WTC11 (cell line): ENCODE results near the gene KRTAP10-3. TPM values are rescaled to one million over a fixed set of nuclear protein-coding genes. Genes with fewer than 3 reads are reported as not detected.

Experiments
- ATAC-seq: fragments of 200-7000 bp; cut with Tn5 transposase; 2 replicates; pipeline ENCODE4 v1.10.0; 2021; ENCODE audit warnings: mild to moderate bottlenecking, moderate library complexity
- CTCF ChIA-PET: fragments of 300-600 bp; sonication (Branson Sonifier 250); formaldehyde crosslinking; loops from one replicate; lab custom pipeline; 2021; ENCODE audit warnings: antibody characterized with exemption; lab: Charles Lee
- POLR2A ChIA-PET: fragments of 350-600 bp; sonication (Branson Sonifier 250); formaldehyde crosslinking; loops from one replicate; lab custom pipeline; 2021; ENCODE audit warnings: antibody characterized with exemption; lab: Charles Lee
- DNase-seq: peaks from one replicate; pipeline ENCODE4 v3.0.0; 2021; ENCODE audit warnings: low spot score
- H3K27ac Mint-ChIP-seq: 2 replicates; pipeline ENCODE4 v1.8.0; 2021; ENCODE audit warnings: mixed read lengths
- H3K27me3 Mint-ChIP-seq: 2 replicates; pipeline ENCODE4 v1.8.0; 2021; ENCODE audit warnings: low read depth, mild to moderate bottlenecking, moderate library complexity, mixed read lengths
- H3K36me3 Mint-ChIP-seq: 2 replicates; pipeline ENCODE4 v1.8.0; 2021; ENCODE audit warnings: mixed read lengths
- H3K4me1 Mint-ChIP-seq: 2 replicates; pipeline ENCODE4 v1.8.0; 2022; ENCODE audit warnings: mixed read lengths
- H3K4me3 Mint-ChIP-seq: 2 replicates; pipeline ENCODE4 v1.8.0; 2021; ENCODE audit warnings: mild to moderate bottlenecking, moderate library complexity, mixed read lengths
- H3K9me3 Mint-ChIP-seq: 2 replicates; pipeline ENCODE4 v1.8.0; 2021; ENCODE audit warnings: mixed read lengths
- CBFB ChIP-seq: sonication (generic); formaldehyde crosslinking; IDR thresholded peaks from 2 replicates; pipeline ENCODE4 v1.8.1; 2022; ENCODE audit warnings: mild to moderate bottlenecking, low read depth, missing genetic modification reagents
- FOXK1 ChIP-seq: sonication (generic); formaldehyde crosslinking; IDR thresholded peaks from 2 replicates; pipeline ENCODE4 v1.8.0; 2022; ENCODE audit warnings: mild to moderate bottlenecking, moderate library complexity, missing genetic modification reagents
- HMGA2 ChIP-seq: fragments of 250-450 bp; sonication (Bioruptor Pico); IDR thresholded peaks from 2 replicates; pipeline ENCODE4 v1.4.0; 2021; ENCODE audit warnings: mild to moderate bottlenecking, moderate library complexity
- IRF2 ChIP-seq: sonication (generic); formaldehyde crosslinking; IDR thresholded peaks from 2 replicates; pipeline ENCODE4 v1.8.0; 2022; ENCODE audit warnings: low read depth, missing genetic modification reagents, borderline replicate concordance
- JAZF1 ChIP-seq: fragments of 250-450 bp; sonication (Bioruptor Pico); IDR thresholded peaks from 2 replicates; pipeline ENCODE4 v1.9.0; 2021; ENCODE audit warnings: moderate library complexity, mild to moderate bottlenecking, inconsistent platforms
- JUN ChIP-seq: sonication (generic); formaldehyde crosslinking; IDR thresholded peaks from 2 replicates; pipeline ENCODE4 v1.8.0; 2023; ENCODE audit warnings: mild to moderate bottlenecking, missing genetic modification reagents
- RORB ChIP-seq: fragments of 250-450 bp; sonication (Bioruptor Pico); IDR thresholded peaks from 2 replicates; pipeline ENCODE4 v1.9.0; 2021; ENCODE audit warnings: mild to moderate bottlenecking
- SMAD4 ChIP-seq: sonication (generic); formaldehyde crosslinking; IDR thresholded peaks from 2 replicates; pipeline ENCODE4 v1.8.0; 2022; ENCODE audit warnings: mild to moderate bottlenecking, missing genetic modification reagents
- ZNF317 ChIP-seq: sonication (generic); formaldehyde crosslinking; IDR thresholded peaks from 2 replicates; pipeline ENCODE4 v1.8.1; 2023; ENCODE audit warnings: low read depth, mild to moderate bottlenecking, moderate library complexity, missing genetic modification reagents, borderline replicate concordance
- ZNF396 ChIP-seq: fragments of 250-450 bp; sonication (Bioruptor Pico); IDR thresholded peaks from 2 replicates; pipeline ENCODE4 v1.8.0; 2021; ENCODE audit warnings: mild to moderate bottlenecking, moderate library complexity, borderline replicate concordance
- total RNA-seq: library from RNA; stranded (reverse); gene quantifications from 3 replicates; pipeline ENCODE4 v1.2.3, GENCODE V29; 2021
- TF ChIP-seq, protein P1 (sequence below): sonication (generic); formaldehyde crosslinking; IDR thresholded peaks from 2 replicates; pipeline ENCODE4 v1.8.1; 2023; ENCODE audit warnings: mild to moderate bottlenecking, missing genetic modification reagents, moderate library complexity
- TF ChIP-seq, protein P2 (sequence below): sonication (generic); formaldehyde crosslinking; IDR thresholded peaks from 2 replicates; pipeline ENCODE4 v1.8.1; 2022; ENCODE audit warnings: mild to moderate bottlenecking, moderate library complexity, missing genetic modification reagents
- TF ChIP-seq, protein P3 (sequence below): sonication (generic); formaldehyde crosslinking; IDR thresholded peaks from 2 replicates; pipeline ENCODE4 v1.8.0; 2023; ENCODE audit warnings: missing genetic modification reagents, mild to moderate bottlenecking, borderline replicate concordance
- TF ChIP-seq, protein P4 (sequence below): sonication (generic); formaldehyde crosslinking; IDR thresholded peaks from 2 replicates; pipeline ENCODE4 v1.8.0; 2022; ENCODE audit warnings: mild to moderate bottlenecking, missing genetic modification reagents
- TF ChIP-seq, protein P5 (sequence below): sonication (generic); formaldehyde crosslinking; IDR thresholded peaks from 2 replicates; pipeline ENCODE4 v1.8.0; 2022; ENCODE audit warnings: mild to moderate bottlenecking, missing genetic modification reagents
- TF ChIP-seq, protein P6 (sequence below): sonication (generic); formaldehyde crosslinking; IDR thresholded peaks from 2 replicates; pipeline ENCODE4 v1.8.1; 2022; ENCODE audit warnings: low read depth, missing genetic modification reagents, borderline replicate concordance

Gene KRTAP10-3
- total RNA-seq, 1 experiment from 2014 or later, result not detected

DNA sequence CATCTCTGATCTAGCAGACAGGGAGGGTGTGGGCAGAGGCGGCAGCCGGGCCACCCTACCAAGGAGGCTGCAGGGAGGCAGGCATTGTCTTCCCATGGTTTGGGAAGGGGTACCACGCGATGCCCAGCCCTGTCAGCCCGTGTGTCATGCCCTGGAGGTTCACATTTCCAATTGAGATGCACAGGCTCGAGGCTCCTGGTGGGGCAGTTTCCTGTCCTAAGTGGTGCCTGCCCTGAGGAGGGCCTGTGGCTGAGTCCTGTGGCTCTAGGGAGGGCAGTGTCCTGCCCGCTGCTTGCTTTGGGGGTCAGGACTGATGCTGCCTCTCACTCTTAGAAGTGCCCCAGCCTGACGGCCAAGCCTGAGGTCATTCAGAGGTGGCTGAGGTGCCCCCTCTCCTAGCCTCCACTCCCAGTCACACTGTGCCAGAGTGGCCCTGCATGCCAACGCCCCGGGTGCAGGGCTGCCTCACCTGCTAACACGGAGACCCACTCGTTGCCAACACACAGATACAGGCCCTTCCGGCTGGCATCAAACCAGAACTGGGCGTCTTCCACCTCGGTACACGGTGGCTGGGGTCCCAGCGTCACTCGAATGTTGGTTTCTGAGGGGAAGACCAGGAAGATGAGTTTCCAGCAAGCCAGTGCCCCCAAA, 30.5 kb downstream of the KRTAP10-3 start:
- no peaks in the 10 kb centered on the region for H3K27me3 Mint-ChIP-seq
- H3K4me1 Mint-ChIP-seq, result peaks cover 2% of the 10 kb centered on the region; the same call in 1 of the 2 replicates
- no peaks in the 10 kb centered on the region for H3K9me3 Mint-ChIP-seq
- no peak overlapping the region for H3K4me3 Mint-ChIP-seq
- CTCF ChIA-PET, result no interaction called here
- ATAC-seq (no peak), DNase-seq (peak; percentile 2)
- TF ChIP-seq ZNF396 (CRISPR knock-in tag) (no peak), CBFB (no peak), FOXK1 (CRISPR knock-in tag) (no peak), SMAD4 (CRISPR knock-in tag) (no peak), JAZF1 (no peak), IRF2 (CRISPR knock-in tag) (no peak), JUN (no peak), RORB (no peak), ZNF317 (CRISPR knock-in tag) (no peak), HMGA2 (CRISPR knock-in tag) (no peak)
- TF ChIP-seq, protein P1, sequence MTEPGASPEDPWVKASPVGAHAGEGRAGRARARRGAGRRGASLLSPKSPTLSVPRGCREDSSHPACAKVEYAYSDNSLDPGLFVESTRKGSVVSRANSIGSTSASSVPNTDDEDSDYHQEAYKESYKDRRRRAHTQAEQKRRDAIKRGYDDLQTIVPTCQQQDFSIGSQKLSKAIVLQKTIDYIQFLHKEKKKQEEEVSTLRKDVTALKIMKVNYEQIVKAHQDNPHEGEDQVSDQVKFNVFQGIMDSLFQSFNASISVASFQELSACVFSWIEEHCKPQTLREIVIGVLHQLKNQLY (CRISPR knock-in tag), result no peak
- TF ChIP-seq, protein P2, sequence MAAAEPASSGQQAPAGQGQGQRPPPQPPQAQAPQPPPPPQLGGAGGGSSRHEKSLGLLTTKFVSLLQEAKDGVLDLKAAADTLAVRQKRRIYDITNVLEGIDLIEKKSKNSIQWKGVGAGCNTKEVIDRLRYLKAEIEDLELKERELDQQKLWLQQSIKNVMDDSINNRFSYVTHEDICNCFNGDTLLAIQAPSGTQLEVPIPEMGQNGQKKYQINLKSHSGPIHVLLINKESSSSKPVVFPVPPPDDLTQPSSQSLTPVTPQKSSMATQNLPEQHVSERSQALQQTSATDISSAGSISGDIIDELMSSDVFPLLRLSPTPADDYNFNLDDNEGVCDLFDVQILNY (CRISPR knock-in tag), result no peak
- TF ChIP-seq, protein P3, sequence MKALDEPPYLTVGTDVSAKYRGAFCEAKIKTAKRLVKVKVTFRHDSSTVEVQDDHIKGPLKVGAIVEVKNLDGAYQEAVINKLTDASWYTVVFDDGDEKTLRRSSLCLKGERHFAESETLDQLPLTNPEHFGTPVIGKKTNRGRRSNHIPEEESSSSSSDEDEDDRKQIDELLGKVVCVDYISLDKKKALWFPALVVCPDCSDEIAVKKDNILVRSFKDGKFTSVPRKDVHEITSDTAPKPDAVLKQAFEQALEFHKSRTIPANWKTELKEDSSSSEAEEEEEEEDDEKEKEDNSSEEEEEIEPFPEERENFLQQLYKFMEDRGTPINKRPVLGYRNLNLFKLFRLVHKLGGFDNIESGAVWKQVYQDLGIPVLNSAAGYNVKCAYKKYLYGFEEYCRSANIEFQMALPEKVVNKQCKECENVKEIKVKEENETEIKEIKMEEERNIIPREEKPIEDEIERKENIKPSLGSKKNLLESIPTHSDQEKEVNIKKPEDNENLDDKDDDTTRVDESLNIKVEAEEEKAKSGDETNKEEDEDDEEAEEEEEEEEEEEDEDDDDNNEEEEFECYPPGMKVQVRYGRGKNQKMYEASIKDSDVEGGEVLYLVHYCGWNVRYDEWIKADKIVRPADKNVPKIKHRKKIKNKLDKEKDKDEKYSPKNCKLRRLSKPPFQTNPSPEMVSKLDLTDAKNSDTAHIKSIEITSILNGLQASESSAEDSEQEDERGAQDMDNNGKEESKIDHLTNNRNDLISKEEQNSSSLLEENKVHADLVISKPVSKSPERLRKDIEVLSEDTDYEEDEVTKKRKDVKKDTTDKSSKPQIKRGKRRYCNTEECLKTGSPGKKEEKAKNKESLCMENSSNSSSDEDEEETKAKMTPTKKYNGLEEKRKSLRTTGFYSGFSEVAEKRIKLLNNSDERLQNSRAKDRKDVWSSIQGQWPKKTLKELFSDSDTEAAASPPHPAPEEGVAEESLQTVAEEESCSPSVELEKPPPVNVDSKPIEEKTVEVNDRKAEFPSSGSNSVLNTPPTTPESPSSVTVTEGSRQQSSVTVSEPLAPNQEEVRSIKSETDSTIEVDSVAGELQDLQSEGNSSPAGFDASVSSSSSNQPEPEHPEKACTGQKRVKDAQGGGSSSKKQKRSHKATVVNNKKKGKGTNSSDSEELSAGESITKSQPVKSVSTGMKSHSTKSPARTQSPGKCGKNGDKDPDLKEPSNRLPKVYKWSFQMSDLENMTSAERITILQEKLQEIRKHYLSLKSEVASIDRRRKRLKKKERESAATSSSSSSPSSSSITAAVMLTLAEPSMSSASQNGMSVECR (CRISPR knock-in tag), result no peak
- TF ChIP-seq, protein P4, sequence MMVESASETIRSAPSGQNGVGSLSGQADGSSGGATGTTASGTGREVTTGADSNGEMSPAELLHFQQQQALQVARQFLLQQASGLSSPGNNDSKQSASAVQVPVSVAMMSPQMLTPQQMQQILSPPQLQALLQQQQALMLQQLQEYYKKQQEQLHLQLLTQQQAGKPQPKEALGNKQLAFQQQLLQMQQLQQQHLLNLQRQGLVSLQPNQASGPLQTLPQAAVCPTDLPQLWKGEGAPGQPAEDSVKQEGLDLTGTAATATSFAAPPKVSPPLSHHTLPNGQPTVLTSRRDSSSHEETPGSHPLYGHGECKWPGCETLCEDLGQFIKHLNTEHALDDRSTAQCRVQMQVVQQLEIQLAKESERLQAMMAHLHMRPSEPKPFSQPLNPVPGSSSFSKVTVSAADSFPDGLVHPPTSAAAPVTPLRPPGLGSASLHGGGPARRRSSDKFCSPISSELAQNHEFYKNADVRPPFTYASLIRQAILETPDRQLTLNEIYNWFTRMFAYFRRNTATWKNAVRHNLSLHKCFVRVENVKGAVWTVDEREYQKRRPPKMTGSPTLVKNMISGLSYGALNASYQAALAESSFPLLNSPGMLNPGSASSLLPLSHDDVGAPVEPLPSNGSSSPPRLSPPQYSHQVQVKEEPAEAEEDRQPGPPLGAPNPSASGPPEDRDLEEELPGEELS (CRISPR knock-in tag), result no peak
- TF ChIP-seq, protein P5, sequence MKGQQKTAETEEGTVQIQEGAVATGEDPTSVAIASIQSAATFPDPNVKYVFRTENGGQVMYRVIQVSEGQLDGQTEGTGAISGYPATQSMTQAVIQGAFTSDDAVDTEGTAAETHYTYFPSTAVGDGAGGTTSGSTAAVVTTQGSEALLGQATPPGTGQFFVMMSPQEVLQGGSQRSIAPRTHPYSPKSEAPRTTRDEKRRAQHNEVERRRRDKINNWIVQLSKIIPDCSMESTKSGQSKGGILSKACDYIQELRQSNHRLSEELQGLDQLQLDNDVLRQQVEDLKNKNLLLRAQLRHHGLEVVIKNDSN (CRISPR knock-in tag), result no peak
- POLR2A ChIA-PET, result no interaction called here
- H3K36me3 Mint-ChIP-seq, result no peaks in the 10 kb centered on the region
- no peak overlapping the region for H3K27ac Mint-ChIP-seq

DNA sequence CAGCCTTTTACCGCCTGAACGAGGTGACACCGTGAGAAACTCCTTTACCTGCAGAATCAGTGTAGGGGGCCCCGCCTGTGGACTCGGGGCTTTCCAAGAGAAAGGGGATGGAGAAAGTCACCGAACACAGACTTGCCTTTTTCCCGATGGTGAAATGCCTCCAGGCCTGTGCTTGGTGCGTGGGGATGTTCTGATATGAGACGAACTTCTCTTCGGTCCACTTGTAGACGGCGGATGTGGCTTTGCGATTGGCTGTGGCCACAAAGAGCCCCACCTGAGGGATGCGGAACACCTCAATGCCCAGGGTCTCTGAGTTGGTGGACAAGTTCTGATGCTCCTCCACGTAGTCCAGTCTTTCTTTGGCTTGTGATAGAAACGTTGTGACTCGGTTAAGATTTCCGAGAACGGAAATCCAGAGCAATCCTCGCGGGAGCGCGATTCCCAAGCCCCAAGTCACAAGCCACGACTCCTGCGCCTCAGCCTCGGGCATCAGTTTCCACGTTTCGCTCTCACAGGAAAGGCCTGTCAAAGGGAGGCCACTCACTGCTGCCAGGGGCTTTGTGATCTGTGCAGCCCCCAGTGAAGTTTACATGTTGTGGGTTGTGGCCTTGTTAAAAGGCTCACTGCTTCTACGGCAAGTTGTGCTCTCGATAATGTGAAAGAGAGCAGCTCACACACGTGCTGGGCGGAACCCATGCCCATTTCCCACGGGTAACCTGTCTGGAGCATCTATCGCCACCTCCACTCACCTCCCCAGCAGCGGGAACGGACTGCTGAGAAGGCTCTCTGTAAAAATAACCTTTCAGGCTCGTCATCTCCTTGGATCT, 31.2 kb downstream of the KRTAP10-3 start:
- DNase-seq (peak; percentile 6), ATAC-seq (no peak)
- no peaks in the 10 kb centered on the region for H3K4me1 Mint-ChIP-seq
- no peaks in the 10 kb centered on the region for H3K9me3 Mint-ChIP-seq
- ChIA-PET CTCF (no interaction called here), POLR2A (no interaction called here)
- H3K27ac Mint-ChIP-seq, result no peak overlapping the region
- H3K27me3 Mint-ChIP-seq, result no peaks in the 10 kb centered on the region
- no peaks in the 10 kb centered on the region for H3K36me3 Mint-ChIP-seq
- H3K4me3 Mint-ChIP-seq, result no peak overlapping the region
- TF ChIP-seq, protein P6, sequence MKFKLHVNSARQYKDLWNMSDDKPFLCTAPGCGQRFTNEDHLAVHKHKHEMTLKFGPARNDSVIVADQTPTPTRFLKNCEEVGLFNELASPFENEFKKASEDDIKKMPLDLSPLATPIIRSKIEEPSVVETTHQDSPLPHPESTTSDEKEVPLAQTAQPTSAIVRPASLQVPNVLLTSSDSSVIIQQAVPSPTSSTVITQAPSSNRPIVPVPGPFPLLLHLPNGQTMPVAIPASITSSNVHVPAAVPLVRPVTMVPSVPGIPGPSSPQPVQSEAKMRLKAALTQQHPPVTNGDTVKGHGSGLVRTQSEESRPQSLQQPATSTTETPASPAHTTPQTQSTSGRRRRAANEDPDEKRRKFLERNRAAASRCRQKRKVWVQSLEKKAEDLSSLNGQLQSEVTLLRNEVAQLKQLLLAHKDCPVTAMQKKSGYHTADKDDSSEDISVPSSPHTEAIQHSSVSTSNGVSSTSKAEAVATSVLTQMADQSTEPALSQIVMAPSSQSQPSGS (CRISPR knock-in tag), result no peak
